Natural killer cell treated with Interleukin-12 subunit alpha and Interleukin-12 subunit beta and Interleukin-15 and Interleukin-18, amount 100 ng/mL, for 72 hours (primary cell): ENCODE measurements around the gene EPS8L3. TPM values are rescaled to one million over a fixed set of nuclear protein-coding genes. Genes with fewer than 3 reads are reported as not detected.
A peak's percentile ranks its signal among the peaks of the same experiment; 100 is the strongest.
"Not testable (repeated sequence)": the region's sequence is repeated elsewhere in the genome, so short reads cannot be mapped to it uniquely, and the experiment has no call there.

Experiments
- ATAC-seq, 2 donors: fragments of 150-1000 bp; cut with Tn5 transposase in 1 of 2; sonication (Bioruptor Pico), chemical (Tn5 transposase) in 1 of 2; 2 replicates each; pipeline ENCODE4 v1.10.0; 2021
- DNase-seq: peaks from one replicate; pipeline ENCODE4 v3.0.0; 2022; ENCODE audit warnings: low spot score
- H3K27ac Mint-ChIP-seq, 2 donors: 1 replicate in 1 of 2; 2 replicates in 1 of 2; pipeline ENCODE4 v1.8.0; 2022; ENCODE audit warnings: mixed read lengths in 2 of 2, mild to moderate bottlenecking in 1 of 2, moderate library complexity in 1 of 2
- H3K27me3 Mint-ChIP-seq, 2 donors: 1 replicate in 1 of 2; 2 replicates in 1 of 2; pipeline ENCODE4 v1.8.0; 2022; ENCODE audit warnings: mixed read lengths in 2 of 2
- H3K36me3 Mint-ChIP-seq: one replicate; pipeline ENCODE4 v1.8.0; 2022; ENCODE audit warnings: mixed read lengths
- H3K4me1 Mint-ChIP-seq, 2 donors: 1 replicate in 1 of 2; 2 replicates in 1 of 2; pipeline ENCODE4 v1.8.0; 2022; ENCODE audit warnings: low read depth in 2 of 2, mixed read lengths in 2 of 2, mild to moderate bottlenecking in 1 of 2
- H3K4me3 Mint-ChIP-seq: one replicate; pipeline ENCODE4 v1.8.0; 2022; ENCODE audit warnings: mixed read lengths
- H3K9me3 Mint-ChIP-seq: 2 replicates; pipeline ENCODE4 v1.8.0; 2022; ENCODE audit warnings: mixed read lengths
- total RNA-seq, 2 donors: library from RNA; stranded (reverse); gene quantifications; one replicate each; pipeline ENCODE4 v1.2.3, GENCODE V29; 2022

The EPS8L3 gene
- total RNA-seq, 2 donors from 2014 or later, result not detected

GRCh38 chr1:109718495-109718894, 45.2 kb downstream of the EPS8L3 start:
- no peak overlapping the region for H3K4me3 Mint-ChIP-seq
- no peaks in the 10 kb centered on the region for H3K36me3 Mint-ChIP-seq
- no peak for ATAC-seq
- no peaks in the 10 kb centered on the region for H3K4me1 Mint-ChIP-seq
- no peak overlapping the region for H3K27ac Mint-ChIP-seq
- no peak for DNase-seq
- peaks cover 8 to 14% of the 10 kb centered on the region in 2 donors for H3K27me3 Mint-ChIP-seq
- H3K9me3 Mint-ChIP-seq, result no peaks in the 10 kb centered on the region

GRCh38 chr1:109717729-109718128, 46.0 kb downstream of the EPS8L3 start:
- Mint-ChIP-seq H3K4me3 (no peak overlapping the region), H3K9me3 (no peaks in the 10 kb centered on the region), H3K36me3 (no peaks in the 10 kb centered on the region), H3K27me3 (peaks cover 8 to 14% of the 10 kb centered on the region in 2 donors), H3K27ac (no peak overlapping the region), H3K4me1 (no peaks in the 10 kb centered on the region)
- DNase-seq, result no peak
- no peak for ATAC-seq

- Mint-ChIP-seq H3K9me3 (no peaks in the 10 kb centered on the region), H3K4me1 (no peaks in the 10 kb centered on the region), H3K4me3 (no peak overlapping the region), H3K36me3 (no peaks in the 10 kb centered on the region), H3K27me3 (peaks cover 8 to 16% of the 10 kb centered on the region in 2 donors), H3K27ac (no peak overlapping the region)
- ATAC-seq (no peak), DNase-seq (no peak)
Measured at GRCh38 chr1:109716570-109717090, 47.1 kb downstream of the EPS8L3 start.

- H3K9me3 Mint-ChIP-seq, result no peaks in the 10 kb centered on the region
- H3K27me3 Mint-ChIP-seq, result peaks cover 8 to 15% of the 10 kb centered on the region in 2 donors
- ATAC-seq, result no peak
Measured at GRCh38 chr1:109716121-109716520, 47.6 kb downstream of the EPS8L3 start.

GRCh38 chr1:109714661-109715372, 48.9 kb downstream of the EPS8L3 start:
- ATAC-seq, result no peak
- no peak for DNase-seq
- no peaks in the 10 kb centered on the region for H3K36me3 Mint-ChIP-seq
- no peak overlapping the region for H3K4me3 Mint-ChIP-seq
- H3K9me3 Mint-ChIP-seq, result no peaks in the 10 kb centered on the region
- H3K4me1 Mint-ChIP-seq, result no peaks in the 10 kb centered on the region
- H3K27me3 Mint-ChIP-seq, result peaks cover 8 to 9% of the 10 kb centered on the region in 2 donors
- H3K27ac Mint-ChIP-seq, result no peak overlapping the region

More at GRCh38 chr1:109716121-109716520, 47.6 kb downstream of the EPS8L3 start:
- no peaks in the 10 kb centered on the region for H3K4me1 Mint-ChIP-seq
- no peak for DNase-seq
- H3K36me3 Mint-ChIP-seq, result no peaks in the 10 kb centered on the region
- no peak overlapping the region for H3K27ac Mint-ChIP-seq
- H3K4me3 Mint-ChIP-seq, result no peak overlapping the region

GRCh38 chr1:109713636-109714035, 50.1 kb downstream of the EPS8L3 start:
- H3K27ac Mint-ChIP-seq, result no peak overlapping the region
- ATAC-seq (no peak), DNase-seq (no peak)
- H3K9me3 Mint-ChIP-seq, result peaks cover 5% of the 10 kb centered on the region
- H3K36me3 Mint-ChIP-seq, result peaks cover 7% of the 10 kb centered on the region
- H3K27me3 Mint-ChIP-seq, result peaks cover 8 to 11% of the 10 kb centered on the region in 2 donors
- no peaks in the 10 kb centered on the region for H3K4me1 Mint-ChIP-seq
- no peak overlapping the region for H3K4me3 Mint-ChIP-seq

GRCh38 chr1:109712321-109712864, 51.3 kb downstream of the EPS8L3 start:
- no peak overlapping the region for H3K4me3 Mint-ChIP-seq
- H3K36me3 Mint-ChIP-seq, result peaks cover 11% of the 10 kb centered on the region
- ATAC-seq (peak in 1 of 2 donors; percentile 28), DNase-seq (no peak)
- no peaks in the 10 kb centered on the region for H3K4me1 Mint-ChIP-seq
- H3K27me3 Mint-ChIP-seq, result peaks cover 8% of the 10 kb centered on the region in 2 donors
- H3K27ac Mint-ChIP-seq, result no peak overlapping the region
- H3K9me3 Mint-ChIP-seq, result peaks cover 9% of the 10 kb centered on the region

- not testable (repeated sequence) for H3K9me3 Mint-ChIP-seq, H3K4me1 Mint-ChIP-seq, DNase-seq, H3K27ac Mint-ChIP-seq
- Mint-ChIP-seq H3K4me3 (peak within 1 kb of the TSS; percentile 34), H3K36me3 (peaks cover 11% of the 10 kb centered on the region), H3K27me3 (peaks cover 8 to 12% of the 10 kb centered on the region in 2 donors)
- ATAC-seq, result peak; percentile 43 to 48
Measured at GRCh38 chr1:109711593-109712320, 52.0 kb downstream of the EPS8L3 start, which contains the start of gene GSTM5. Gene GSTM5 (plus strand): TSS chr1:109712251. CDS start chr1:109712313, 62 bp downstream.

- ATAC-seq, H3K27ac Mint-ChIP-seq, H3K9me3 Mint-ChIP-seq, H3K4me3 Mint-ChIP-seq, H3K4me1 Mint-ChIP-seq, DNase-seq: not testable (repeated sequence)
- H3K27me3 Mint-ChIP-seq, result peaks cover 8 to 14% of the 10 kb centered on the region in 2 donors
- H3K36me3 Mint-ChIP-seq, result peaks cover 11% of the 10 kb centered on the region
Measured at GRCh38 chr1:109709822-109710221, 53.9 kb downstream of the EPS8L3 start.

- H3K36me3 Mint-ChIP-seq, result peaks cover 20% of the 10 kb centered on the region
- not testable (repeated sequence) for H3K4me1 Mint-ChIP-seq, DNase-seq, H3K27ac Mint-ChIP-seq, ATAC-seq, H3K4me3 Mint-ChIP-seq, H3K9me3 Mint-ChIP-seq
- H3K27me3 Mint-ChIP-seq, result peaks cover under 1 to 17% of the 10 kb centered on the region in 2 donors
Measured at GRCh38 chr1:109708949-109709348, 54.8 kb downstream of the EPS8L3 start.

GRCh38 chr1:109705411-109705810, 58.3 kb downstream of the EPS8L3 start:
- Mint-ChIP-seq H3K4me1 (no peaks in the 10 kb centered on the region), H3K9me3 (peaks cover 13% of the 10 kb centered on the region), H3K4me3 (no peak overlapping the region), H3K27ac (no peak overlapping the region), H3K36me3 (peaks cover 28% of the 10 kb centered on the region), H3K27me3 (peaks cover 0 to 15% of the 10 kb centered on the region in 2 donors)
- no peak for ATAC-seq
- DNase-seq, result no peak

- peaks cover 9% of the 10 kb centered on the region for H3K9me3 Mint-ChIP-seq
- no peak for ATAC-seq
Measured at GRCh38 chr1:109704173-109704572, 59.5 kb downstream of the EPS8L3 start.

GRCh38 chr1:109702940-109703339, 60.8 kb downstream of the EPS8L3 start:
- not testable (repeated sequence) for H3K4me1 Mint-ChIP-seq, ATAC-seq, DNase-seq, H3K4me3 Mint-ChIP-seq, H3K27ac Mint-ChIP-seq, H3K9me3 Mint-ChIP-seq
- Mint-ChIP-seq H3K36me3 (peaks cover 16% of the 10 kb centered on the region), H3K27me3 (peaks cover 0 to 13% of the 10 kb centered on the region in 2 donors)

More at GRCh38 chr1:109704173-109704572, 59.5 kb downstream of the EPS8L3 start:
- Mint-ChIP-seq H3K27me3 (peaks cover 0 to 13% of the 10 kb centered on the region in 2 donors), H3K4me1 (no peaks in the 10 kb centered on the region), H3K27ac (no peak overlapping the region), H3K36me3 (peaks cover 22% of the 10 kb centered on the region), H3K4me3 (no peak overlapping the region)
- DNase-seq, result no peak
